BE2C (cell line): Measurements from ENCODE around the gene HPS1.
A peak's percentile ranks its signal among the peaks of the same experiment; 100 is the strongest.

Experiments
- DNase-seq: peaks from one replicate; pipeline ENCODE4 v3.0.0-alpha.2; 2020
- H3K27me3 ChIP-seq: fragments of 250-450 bp; sonication (Bioruptor Pico); 2 replicates; pipeline ENCODE4 v1.5.1; 2020; ENCODE audit warnings: mild to moderate bottlenecking
- H3K36me3 ChIP-seq: fragments of 250-450 bp; sonication (Bioruptor Pico); 2 replicates; pipeline ENCODE4 v1.5.1; 2020; ENCODE audit warnings: mild to moderate bottlenecking
- H3K4me1 ChIP-seq: fragments of 250-450 bp; sonication (Bioruptor Pico); 2 replicates; pipeline ENCODE4 v1.5.1; 2020
- H3K4me3 ChIP-seq: 2 replicates; pipeline ENCODE4 v1.5.1; 2011; ENCODE audit warnings: low read depth, low read length
- H3K9me3 ChIP-seq: fragments of 250-450 bp; sonication (Bioruptor Pico); 2 replicates; pipeline ENCODE4 v1.5.1; 2020
- TF ChIP-seq, protein P1 (sequence below): IDR thresholded peaks from 2 replicates; pipeline ENCODE4 v1.5.1; 2012; ENCODE audit warnings: mild to moderate bottlenecking, low read depth, low read length

HPS1 gene

GRCh38 chr10:98460837-98461499 lies 14.2 kb upstream of the HPS1 start:
- Histone ChIP-seq H3K27me3 (peaks cover 71% of the 10 kb centered on the region), H3K4me1 (peaks cover 6% of the 10 kb centered on the region), H3K9me3 (no peaks in the 10 kb centered on the region), H3K4me3 (no peak overlapping the region), H3K36me3 (no peaks in the 10 kb centered on the region)
- TF ChIP-seq, protein P1, sequence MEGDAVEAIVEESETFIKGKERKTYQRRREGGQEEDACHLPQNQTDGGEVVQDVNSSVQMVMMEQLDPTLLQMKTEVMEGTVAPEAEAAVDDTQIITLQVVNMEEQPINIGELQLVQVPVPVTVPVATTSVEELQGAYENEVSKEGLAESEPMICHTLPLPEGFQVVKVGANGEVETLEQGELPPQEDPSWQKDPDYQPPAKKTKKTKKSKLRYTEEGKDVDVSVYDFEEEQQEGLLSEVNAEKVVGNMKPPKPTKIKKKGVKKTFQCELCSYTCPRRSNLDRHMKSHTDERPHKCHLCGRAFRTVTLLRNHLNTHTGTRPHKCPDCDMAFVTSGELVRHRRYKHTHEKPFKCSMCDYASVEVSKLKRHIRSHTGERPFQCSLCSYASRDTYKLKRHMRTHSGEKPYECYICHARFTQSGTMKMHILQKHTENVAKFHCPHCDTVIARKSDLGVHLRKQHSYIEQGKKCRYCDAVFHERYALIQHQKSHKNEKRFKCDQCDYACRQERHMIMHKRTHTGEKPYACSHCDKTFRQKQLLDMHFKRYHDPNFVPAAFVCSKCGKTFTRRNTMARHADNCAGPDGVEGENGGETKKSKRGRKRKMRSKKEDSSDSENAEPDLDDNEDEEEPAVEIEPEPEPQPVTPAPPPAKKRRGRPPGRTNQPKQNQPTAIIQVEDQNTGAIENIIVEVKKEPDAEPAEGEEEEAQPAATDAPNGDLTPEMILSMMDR: no peak
- DNase-seq: peak; percentile 75

GRCh38 chr10:98458809-98459784 lies 12.4 kb upstream of the HPS1 start:
- H3K4me3 ChIP-seq: no peak overlapping the region

DNA sequence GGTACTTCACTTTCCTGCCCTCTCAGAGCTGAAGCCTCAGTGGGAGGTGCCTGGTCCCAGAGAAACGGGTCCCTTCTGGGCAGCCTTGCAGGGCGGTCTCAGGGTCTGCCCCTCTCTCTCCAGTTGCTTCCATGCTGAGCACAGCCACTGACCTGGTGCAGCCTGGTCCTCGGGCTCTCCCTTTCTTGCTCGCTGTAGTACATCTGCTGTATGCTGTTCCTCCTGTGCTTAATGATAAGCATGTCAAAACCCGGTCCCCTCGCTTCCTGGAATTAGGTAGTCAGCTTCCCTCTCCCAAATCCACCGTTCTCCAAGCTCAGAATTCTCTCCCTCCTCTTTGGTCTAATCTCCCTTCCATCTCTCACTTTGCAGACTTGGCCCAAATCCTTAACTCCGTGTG lies 11.0 kb upstream of the HPS1 start:
- Histone ChIP-seq H3K9me3 (no peaks in the 10 kb centered on the region), H3K4me3 (no peak overlapping the region), H3K36me3 (no peaks in the 10 kb centered on the region), H3K4me1 (peaks cover 6% of the 10 kb centered on the region), H3K27me3 (peaks cover 54% of the 10 kb centered on the region)
- TF ChIP-seq, protein P1: no peak
- no peak for DNase-seq

More at GRCh38 chr10:98458809-98459784, 12.4 kb upstream of the HPS1 start:
- H3K4me1 ChIP-seq: peaks cover 6% of the 10 kb centered on the region
- DNase-seq: no peak
- TF ChIP-seq, protein P1: no peak
- no peaks in the 10 kb centered on the region for H3K36me3 ChIP-seq
- H3K9me3 ChIP-seq: no peaks in the 10 kb centered on the region
- peaks cover 61% of the 10 kb centered on the region for H3K27me3 ChIP-seq

- no peak for DNase-seq
- Histone ChIP-seq H3K27me3 (peaks cover 51% of the 10 kb centered on the region), H3K4me3 (no peak overlapping the region), H3K4me1 (peaks cover 6% of the 10 kb centered on the region), H3K36me3 (no peaks in the 10 kb centered on the region), H3K9me3 (no peaks in the 10 kb centered on the region)
- TF ChIP-seq, protein P1: no peak
Measured at GRCh38 chr10:98456686-98457482, 10.1 kb upstream of the HPS1 start.

GRCh38 chr10:98456043-98456570 lies 9.4 kb upstream of the HPS1 start:
- H3K9me3 ChIP-seq: no peaks in the 10 kb centered on the region

More at GRCh38 chr10:98456043-98456570, 9.4 kb upstream of the HPS1 start:
- Histone ChIP-seq H3K4me3 (no peak overlapping the region), H3K27me3 (peaks cover 49% of the 10 kb centered on the region), H3K4me1 (peaks cover 6% of the 10 kb centered on the region), H3K36me3 (no peaks in the 10 kb centered on the region)
- TF ChIP-seq, protein P1: no peak
- no peak for DNase-seq
